Mesenteric fat pad (tissue), 1 donor: ENCODE data around the gene ECE2. TPM values are rescaled to one million over a fixed set of nuclear protein-coding genes. Genes with fewer than 3 reads are reported as not detected.
"Not testable (repeated sequence)": the region's sequence is repeated elsewhere in the genome, so short reads cannot be mapped to it uniquely, and the experiment has no call there.

Experiments used
- DNase-seq: peaks from one replicate; pipeline ENCODE4 v3.0.0-alpha.2; 2020; ENCODE audit warnings: low spot score
- microRNA-seq: library from miRNA; unstranded; fragments of <30 nt; microRNA quantifications from one replicate; pipeline ENCODE4 v1.2.0, GENCODE V29; 2020; ENCODE audit warnings: borderline number of aligned reads
- total RNA-seq: library from RNA; stranded (reverse); fragmentation: NEBNext Ultra II Directional; extraction: Animal tissue kit (Norgen Biotek cat#: 25700); gene quantifications from one replicate; pipeline ENCODE4 v1.2.1, GENCODE V29; 2021
- donor health status: DM: yes; HTN: yes; CAD: no.

The ECE2 gene
- total RNA-seq, 1 donor from 2014 or later = not detected

DNA sequence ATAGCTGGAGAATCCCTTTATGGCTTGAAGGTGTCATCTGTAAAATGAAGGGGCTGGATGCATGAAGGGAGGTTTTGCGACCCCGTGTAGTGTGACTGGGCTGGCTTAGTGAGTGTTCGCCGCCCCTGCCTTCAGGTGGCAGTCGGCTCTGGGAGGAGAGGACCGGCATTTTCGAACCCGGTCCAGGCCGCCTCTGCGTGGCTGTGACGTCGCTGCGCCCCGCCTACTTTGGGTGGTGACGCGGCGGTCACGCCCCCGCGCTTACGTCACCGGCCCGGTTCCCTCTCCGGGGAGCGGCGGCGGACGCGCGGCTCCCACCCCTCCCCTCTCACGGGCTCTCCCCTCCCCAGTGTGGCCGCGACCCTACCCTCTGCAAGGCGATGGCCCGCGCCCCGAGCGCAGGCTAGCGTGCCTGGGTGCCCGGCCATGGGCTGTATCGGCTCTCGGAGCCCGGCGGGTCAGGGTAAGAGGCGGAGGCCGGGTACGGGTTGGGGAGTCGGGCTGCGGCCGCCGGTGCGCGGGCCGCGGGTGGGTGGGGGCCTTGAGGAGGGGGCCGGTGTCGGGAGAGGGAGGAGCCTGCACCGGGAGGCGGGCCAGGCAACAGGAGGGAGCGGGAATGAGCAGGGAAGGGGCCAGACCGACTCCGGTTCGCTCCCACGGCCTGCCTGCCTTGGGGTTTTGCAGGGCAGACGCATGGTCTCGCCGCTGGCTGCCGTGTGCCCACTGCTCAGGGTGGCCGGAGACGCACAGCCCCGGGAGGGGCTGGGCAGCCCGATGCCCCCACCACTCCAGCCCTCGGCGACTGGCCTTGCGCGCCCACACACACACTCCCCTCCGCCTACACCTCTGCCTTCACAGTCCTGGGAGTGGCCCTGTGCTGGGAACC, 60.1 kb downstream of the ECE2 start:
- DNase-seq = peak; percentile 98

DNA sequence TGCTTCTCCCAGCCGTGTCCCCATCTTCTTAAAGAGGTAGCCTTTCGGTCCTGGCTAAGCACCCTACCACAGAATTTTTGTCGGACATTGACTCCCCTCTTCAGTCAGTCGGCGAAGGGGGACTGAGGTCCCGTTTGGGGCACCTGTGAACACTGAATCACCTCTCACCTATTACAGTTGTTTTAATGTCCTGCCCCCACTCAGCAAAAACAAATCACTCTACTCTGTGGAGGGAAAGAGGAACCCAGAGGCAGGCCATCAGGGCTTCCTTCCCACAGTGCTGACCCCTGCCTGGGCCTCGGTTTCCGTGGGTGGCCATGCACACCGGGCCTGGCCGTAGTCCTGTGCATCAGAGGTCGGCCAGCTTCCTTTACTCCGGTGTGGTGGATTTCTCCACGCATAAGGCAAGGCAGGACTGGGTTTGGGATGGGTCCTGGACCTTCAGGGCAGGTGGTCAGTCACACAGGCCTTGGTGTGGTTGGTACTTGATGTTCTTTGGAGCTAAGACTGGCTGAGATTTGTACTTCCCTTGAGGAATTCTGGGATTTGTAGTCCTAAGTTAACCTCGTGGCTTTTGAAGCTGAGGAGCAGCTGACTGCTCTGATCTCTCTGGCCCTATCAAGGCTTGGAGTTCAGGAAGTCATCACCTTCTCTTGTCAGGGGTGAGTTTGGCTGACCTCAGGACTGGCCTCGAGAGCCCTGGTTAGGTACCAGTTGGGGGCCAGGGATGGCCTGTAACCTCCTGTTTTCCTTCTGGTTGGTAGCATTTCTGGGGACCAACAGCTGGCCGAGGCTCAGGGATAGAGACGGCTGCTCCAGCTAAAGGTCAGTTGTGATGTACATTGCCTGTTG, 61.0 kb downstream of the ECE2 start:
- DNase-seq = no peak

DNA sequence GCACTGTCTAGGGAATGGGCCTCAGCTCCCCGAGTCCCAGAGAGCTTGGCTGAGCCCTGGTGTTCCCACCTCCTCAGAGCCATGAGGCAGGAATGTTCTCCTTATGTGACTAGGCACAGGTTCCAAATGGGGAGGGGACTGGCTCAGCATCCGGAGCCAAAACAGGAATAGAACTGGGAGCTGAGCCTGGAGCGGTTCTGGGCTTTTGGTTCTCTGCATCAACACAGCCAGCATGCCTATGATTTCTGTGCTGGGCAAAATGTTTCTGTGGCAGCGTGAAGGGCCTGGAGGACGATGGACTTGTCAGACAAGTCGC, 61.5 kb downstream of the ECE2 start, which contains the start of gene FAM131A:
FAM131A (plus strand) TSS at position 202 of the 316 bp plus-strand sequence; CDS start at position 233, 31 bp downstream.
- no peak for DNase-seq

DNA sequence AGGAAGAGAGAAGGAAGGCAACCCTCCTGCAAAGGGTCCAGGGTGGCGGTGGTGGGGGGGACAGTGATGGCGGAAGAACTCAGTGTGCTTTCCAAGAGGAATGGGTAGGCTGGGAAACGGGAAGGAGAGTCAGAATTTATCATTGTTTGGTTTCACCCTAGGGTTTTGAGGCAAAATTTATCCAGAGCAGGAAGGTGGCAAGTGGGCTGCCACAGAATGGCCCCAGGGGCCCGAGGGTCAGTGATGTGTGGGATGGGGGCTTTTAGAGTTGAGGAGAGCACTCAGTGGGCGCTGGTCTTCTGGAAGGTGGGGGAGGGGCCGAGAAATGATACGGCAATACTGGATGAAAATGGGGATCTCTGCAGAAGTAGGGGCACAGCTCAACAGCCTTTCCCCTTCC, 62.2 kb downstream of the ECE2 start:
- DNase-seq = no peak

DNA sequence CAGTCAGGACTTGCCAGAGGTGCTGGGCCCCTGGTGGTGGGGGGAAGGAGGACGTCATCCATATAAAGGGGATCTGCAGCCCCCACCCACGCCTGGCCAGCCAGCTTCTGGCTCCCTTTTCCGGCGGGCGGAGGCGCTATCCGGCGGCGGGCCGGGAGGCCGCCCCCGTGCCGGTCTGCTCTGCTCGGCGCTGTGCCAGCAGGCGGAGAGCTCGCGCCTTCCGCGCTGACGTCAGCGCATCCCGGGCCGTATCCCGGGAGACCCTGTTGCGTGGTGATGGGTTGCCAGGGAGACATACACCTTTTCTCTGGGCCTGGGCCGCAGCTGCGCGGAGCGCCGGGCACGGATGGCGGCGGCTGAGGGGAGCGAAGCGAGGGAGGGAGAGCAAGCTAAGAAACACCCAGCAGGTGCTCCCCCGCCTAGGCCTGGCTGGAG, 62.7 kb downstream of the ECE2 start:
- peak; percentile 96 for DNase-seq

DNA sequence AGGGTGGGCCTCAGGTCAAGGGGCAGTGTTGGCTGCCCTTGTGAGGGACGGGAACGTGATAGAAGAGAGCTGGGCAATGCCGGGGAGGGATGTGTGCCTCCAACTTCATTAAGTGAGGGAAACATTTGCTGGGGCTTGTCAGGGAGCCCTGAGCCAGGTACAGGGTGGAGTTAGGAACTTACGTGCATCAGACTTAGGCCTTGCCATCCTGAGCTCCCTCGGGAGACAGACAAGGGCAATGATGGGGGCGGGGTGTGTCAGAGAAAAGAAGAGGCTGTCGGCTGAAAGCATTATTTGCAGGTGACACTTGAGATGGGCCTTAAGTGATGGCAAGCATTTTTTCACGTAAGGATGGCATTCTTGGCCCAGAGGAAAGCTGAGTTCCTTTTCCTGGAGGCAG, 63.2 kb downstream of the ECE2 start:
- DNase-seq = no peak

DNA sequence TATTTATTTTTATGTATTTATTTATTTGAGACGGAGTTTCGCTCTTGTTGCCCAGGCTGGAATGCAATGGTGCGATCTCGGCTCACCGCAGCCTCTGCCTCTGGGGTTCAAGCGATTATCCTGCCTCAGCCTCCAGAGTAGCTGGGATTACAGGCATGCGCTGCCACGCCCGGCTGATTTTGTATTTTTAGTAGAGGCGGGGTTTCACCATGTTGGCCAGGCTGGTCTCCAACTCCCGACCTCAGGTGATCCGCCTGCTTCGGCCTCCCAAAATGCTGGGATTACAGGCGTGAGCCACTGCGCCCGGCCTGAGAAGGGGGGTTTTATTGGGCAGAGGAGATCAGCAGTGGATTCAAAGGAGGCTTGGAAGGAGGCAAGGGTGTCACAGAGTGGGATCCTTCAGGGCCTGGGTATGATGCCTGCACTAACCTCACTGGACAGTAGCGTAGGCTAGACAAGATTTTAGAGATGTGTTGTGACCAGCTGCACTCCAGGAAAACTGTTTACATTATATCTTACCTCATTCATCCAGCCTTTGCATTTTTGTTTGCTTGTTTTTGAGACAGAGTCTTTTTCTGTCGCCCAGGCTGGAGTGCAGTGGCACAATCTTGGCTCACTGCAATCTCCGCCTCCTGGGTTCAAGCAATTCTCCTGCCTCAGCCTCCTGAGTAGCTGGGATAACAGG, 63.8 kb downstream of the ECE2 start:
- DNase-seq = not testable (repeated sequence)

DNA sequence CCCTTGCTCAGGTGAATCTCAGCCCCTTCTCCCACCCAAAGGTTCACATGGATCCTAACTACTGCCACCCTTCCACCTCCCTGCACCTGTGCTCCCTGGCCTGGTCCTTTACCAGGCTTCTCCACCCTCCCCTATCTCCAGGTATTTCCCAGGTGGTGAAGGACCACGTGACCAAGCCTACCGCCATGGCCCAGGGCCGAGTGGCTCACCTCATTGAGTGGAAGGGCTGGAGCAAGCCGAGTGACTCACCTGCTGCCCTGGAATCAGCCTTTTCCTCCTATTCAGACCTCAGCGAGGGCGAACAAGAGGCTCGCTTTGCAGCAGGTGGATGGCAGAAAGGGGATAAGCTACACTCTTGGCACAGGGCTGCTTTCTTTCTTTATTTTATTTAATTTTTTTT, 66.1 kb downstream of the ECE2 start:
- no peak for DNase-seq

Small RNAs within 50 kb of the gene (microRNA-seq; reads per million reads assigned to microRNA genes)
- gene MIR1224 = not detected

Other genes with a start within 250 kb of the ECE2 start
- gene HTR3D, start 244.3 kb upstream of the ECE2 start, total RNA-seq = not detected
- not detected for gene HTR3C, start 223.0 kb upstream of the ECE2 start, total RNA-seq
- gene HTR3E, start 179.0 kb upstream of the ECE2 start, total RNA-seq = not detected
- gene EIF2B5, start 140.7 kb upstream of the ECE2 start, total RNA-seq = 38.9 TPM
- 68.1 TPM for gene DVL3, start 120.6 kb upstream of the ECE2 start, total RNA-seq
- gene AP2M1, start 101.2 kb upstream of the ECE2 start, total RNA-seq = 389 TPM
- gene ABCF3, start 89.8 kb upstream of the ECE2 start, total RNA-seq = 81.1 TPM
- not detected for gene VWA5B2, start 46.4 kb upstream of the ECE2 start, total RNA-seq
- gene ALG3, start 27.1 kb upstream of the ECE2 start, total RNA-seq = 34.1 TPM
- 4.0 TPM for gene EEF1AKMT4, start 26.4 kb upstream of the ECE2 start, total RNA-seq
- not detected for gene CAMK2N2, start 14.5 kb upstream of the ECE2 start, total RNA-seq
- gene PSMD2, start 23.2 kb downstream of the ECE2 start, total RNA-seq = 211 TPM
- 361 TPM for gene EIF4G1, start 38.6 kb downstream of the ECE2 start, total RNA-seq
- gene FAM131A, start 61.6 kb downstream of the ECE2 start, total RNA-seq = 24.4 TPM
- 3.8 TPM for gene CLCN2, start 85.6 kb downstream of the ECE2 start, total RNA-seq
- gene POLR2H, start 85.7 kb downstream of the ECE2 start, total RNA-seq = 51.7 TPM
- 1.1 TPM for gene THPO, start 102.2 kb downstream of the ECE2 start, total RNA-seq
- gene CHRD, start 104.0 kb downstream of the ECE2 start, total RNA-seq = 11.3 TPM